Stimulated activated memory B cell treated with anti-CD40 and anti-IgM and Interleukin-4, amounts not matched to agents 10 μg/mL and 1 μg/mL and 100 μg/mL, for 72 hours (primary cell): ENCODE data around the gene PIK3C3.
"Not testable (repeated sequence)": the region's sequence is repeated elsewhere in the genome, so short reads cannot be mapped to it uniquely, and the experiment has no call there.

Source experiments
- ATAC-seq: fragments of 150-1000 bp; cut with Tn5 transposase; 2 replicates; pipeline ENCODE4 v1.10.0; 2021
- H3K27ac Mint-ChIP-seq: one replicate; pipeline ENCODE4 v1.8.0; 2022; ENCODE audit warnings: mild to moderate bottlenecking, mixed read lengths
- H3K27me3 Mint-ChIP-seq: one replicate; pipeline ENCODE4 v1.8.0; 2022; ENCODE audit warnings: mixed read lengths
- H3K36me3 Mint-ChIP-seq: one replicate; pipeline ENCODE4 v1.8.0; 2022; ENCODE audit warnings: mixed read lengths
- H3K4me1 Mint-ChIP-seq: one replicate; pipeline ENCODE4 v1.8.0; 2022; ENCODE audit warnings: mixed read lengths
- H3K4me3 Mint-ChIP-seq: one replicate; pipeline ENCODE4 v1.8.0; 2022; ENCODE audit warnings: mild to moderate bottlenecking, moderate library complexity, mixed read lengths
- H3K9me3 Mint-ChIP-seq: one replicate; pipeline ENCODE4 v1.8.0; 2022; ENCODE audit warnings: mixed read lengths

Gene PIK3C3

GRCh38 chr18:42100248-42100647 lies 145.2 kb downstream of the PIK3C3 start:
- Mint-ChIP-seq H3K9me3 (no peaks in the 10 kb centered on the region), H3K27me3 (no peaks in the 10 kb centered on the region), H3K4me1 (no peaks in the 10 kb centered on the region), H3K27ac (no peak overlapping the region), H3K4me3 (no peak overlapping the region), H3K36me3 (no peaks in the 10 kb centered on the region)
- no peak for ATAC-seq

DNA sequence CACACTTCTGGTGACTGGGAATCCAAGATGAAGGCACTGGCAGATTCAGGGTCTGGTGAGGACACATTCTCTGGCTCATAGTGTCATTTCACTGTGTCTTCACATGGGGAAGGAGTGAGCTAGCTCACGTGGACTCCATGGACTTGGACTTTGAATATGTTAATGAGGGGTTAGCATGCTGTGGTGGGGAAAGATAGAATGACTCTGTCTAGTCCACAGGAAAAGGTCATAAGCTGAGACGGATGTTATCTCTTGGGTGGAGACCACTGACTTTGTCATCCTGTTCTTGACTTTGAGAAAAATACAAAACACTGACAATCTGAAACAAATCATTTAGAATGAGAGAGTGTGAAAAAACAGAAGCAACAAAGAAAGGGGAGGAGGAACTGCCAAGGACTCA lies 145.9 kb downstream of the PIK3C3 start:
- peak; percentile 41 for ATAC-seq
- no peak overlapping the region for H3K4me3 Mint-ChIP-seq
- no peaks in the 10 kb centered on the region for H3K4me1 Mint-ChIP-seq
- no peak overlapping the region for H3K27ac Mint-ChIP-seq
- H3K36me3 Mint-ChIP-seq, result no peaks in the 10 kb centered on the region
- no peaks in the 10 kb centered on the region for H3K27me3 Mint-ChIP-seq
- no peaks in the 10 kb centered on the region for H3K9me3 Mint-ChIP-seq

- no peak for ATAC-seq
- no peaks in the 10 kb centered on the region for H3K36me3 Mint-ChIP-seq
Measured at GRCh38 chr18:42105394-42105793, 150.4 kb downstream of the PIK3C3 start.

DNA sequence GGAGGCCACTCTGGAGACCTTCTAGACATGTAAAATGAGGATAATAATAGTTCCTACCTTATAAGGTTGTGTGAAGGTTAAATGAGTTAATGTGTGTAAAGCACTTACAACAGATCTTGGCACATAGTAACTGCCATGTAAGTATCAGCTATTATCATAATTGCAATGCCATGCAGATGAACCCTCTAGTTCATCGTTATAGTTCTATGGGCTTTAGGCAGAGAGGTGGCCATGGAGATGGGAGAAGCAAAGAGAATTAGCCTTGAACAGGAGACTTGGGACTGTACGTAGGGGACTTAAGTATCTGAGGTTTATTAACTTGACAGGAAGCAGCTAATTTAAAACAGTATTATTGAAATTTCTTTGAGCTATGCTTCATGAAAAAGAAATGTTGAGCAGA lies 151.8 kb downstream of the PIK3C3 start:
- no peak overlapping the region for H3K4me3 Mint-ChIP-seq
- no peaks in the 10 kb centered on the region for H3K9me3 Mint-ChIP-seq
- no peaks in the 10 kb centered on the region for H3K4me1 Mint-ChIP-seq
- H3K36me3 Mint-ChIP-seq, result no peaks in the 10 kb centered on the region
- no peak for ATAC-seq
- no peaks in the 10 kb centered on the region for H3K27me3 Mint-ChIP-seq
- no peak overlapping the region for H3K27ac Mint-ChIP-seq

More at GRCh38 chr18:42105394-42105793, 150.4 kb downstream of the PIK3C3 start:
- no peak overlapping the region for H3K4me3 Mint-ChIP-seq
- no peaks in the 10 kb centered on the region for H3K9me3 Mint-ChIP-seq
- no peaks in the 10 kb centered on the region for H3K4me1 Mint-ChIP-seq
- no peak overlapping the region for H3K27ac Mint-ChIP-seq
- H3K27me3 Mint-ChIP-seq, result no peaks in the 10 kb centered on the region

GRCh38 chr18:42107287-42107686 lies 152.3 kb downstream of the PIK3C3 start:
- H3K4me3 Mint-ChIP-seq, result no peak overlapping the region

GRCh38 chr18:42107691-42108450 lies 152.8 kb downstream of the PIK3C3 start:
- no peak for ATAC-seq
- Mint-ChIP-seq H3K36me3 (no peaks in the 10 kb centered on the region), H3K27me3 (no peaks in the 10 kb centered on the region), H3K4me1 (no peaks in the 10 kb centered on the region), H3K4me3 (no peak overlapping the region), H3K27ac (no peak overlapping the region), H3K9me3 (no peaks in the 10 kb centered on the region)

More at GRCh38 chr18:42107287-42107686, 152.3 kb downstream of the PIK3C3 start:
- ATAC-seq, result no peak
- Mint-ChIP-seq H3K27ac (no peak overlapping the region), H3K9me3 (no peaks in the 10 kb centered on the region), H3K4me1 (no peaks in the 10 kb centered on the region), H3K36me3 (no peaks in the 10 kb centered on the region), H3K27me3 (no peaks in the 10 kb centered on the region)

DNA sequence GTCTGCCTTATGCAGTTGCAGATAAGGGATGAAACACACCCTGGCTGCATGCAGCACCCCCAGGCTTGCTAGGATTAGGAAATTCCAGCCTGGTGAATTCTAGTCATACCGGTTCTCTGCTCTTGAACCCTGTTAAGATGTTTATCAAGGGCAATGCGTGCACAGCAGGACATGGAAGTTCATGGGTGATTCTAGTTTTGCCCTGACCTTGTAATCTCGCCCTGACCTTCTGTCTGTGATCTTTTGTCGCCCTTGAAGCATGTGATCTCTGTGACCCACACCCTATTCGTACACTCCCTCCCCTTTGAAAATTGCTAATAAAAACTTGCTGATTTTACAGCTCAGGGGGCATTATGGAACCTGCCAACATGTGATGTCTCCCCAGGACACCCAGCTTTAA lies 157.1 kb downstream of the PIK3C3 start:
- ATAC-seq, H3K9me3 Mint-ChIP-seq: not testable (repeated sequence)

DNA sequence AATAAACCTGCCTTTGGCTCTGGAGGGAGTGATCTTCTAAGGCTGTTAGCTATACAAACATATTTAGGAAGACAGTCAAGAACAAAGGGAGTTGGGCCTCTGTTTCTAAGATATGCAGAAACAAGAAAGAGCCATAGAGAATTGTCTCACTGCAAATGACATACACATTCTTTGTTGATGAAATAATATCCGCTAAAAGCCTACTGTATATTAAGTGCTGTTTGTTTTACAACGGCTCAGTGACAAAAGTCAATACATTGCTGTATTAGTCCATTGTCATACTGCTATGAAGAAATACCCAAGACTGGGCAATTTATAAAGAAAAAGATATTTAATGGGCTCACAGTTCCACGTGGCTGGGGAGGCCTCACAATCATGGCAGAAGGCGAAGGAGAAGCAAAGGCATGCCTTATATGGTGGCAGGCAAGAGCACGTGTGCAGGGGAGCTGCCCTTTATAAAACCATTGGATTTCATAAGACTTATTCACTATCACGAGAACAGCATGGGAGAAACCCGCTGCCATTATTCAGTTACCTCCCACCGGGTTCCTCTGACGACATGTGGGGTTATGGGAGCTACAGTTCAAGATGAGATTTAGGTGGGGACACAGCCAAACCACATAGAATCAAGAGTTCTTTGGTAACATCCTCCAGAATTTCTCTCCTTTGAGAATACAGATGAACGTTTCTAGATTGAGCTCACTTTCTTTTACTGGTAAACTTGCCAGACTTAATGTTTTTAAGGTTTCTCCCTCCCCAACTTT lies 157.8 kb downstream of the PIK3C3 start:
- Mint-ChIP-seq H3K27me3 (peaks cover under 1% of the 10 kb centered on the region), H3K27ac (peak overlapping the region; percentile 30), H3K4me3 (no peak overlapping the region), H3K9me3 (no peaks in the 10 kb centered on the region), H3K4me1 (peaks cover 8% of the 10 kb centered on the region), H3K36me3 (no peaks in the 10 kb centered on the region)
- ATAC-seq, result no peak

More for the DNA sequence above, 157.1 kb downstream of the PIK3C3 start:
- not testable (repeated sequence) for H3K27ac Mint-ChIP-seq, H3K27me3 Mint-ChIP-seq, H3K4me1 Mint-ChIP-seq, H3K4me3 Mint-ChIP-seq, H3K36me3 Mint-ChIP-seq

- Mint-ChIP-seq H3K4me3 (no peak overlapping the region), H3K9me3 (no peaks in the 10 kb centered on the region), H3K36me3 (no peaks in the 10 kb centered on the region), H3K27me3 (peaks cover 9% of the 10 kb centered on the region), H3K27ac (peak overlapping the region; percentile 30), H3K4me1 (peaks cover 8% of the 10 kb centered on the region)
- ATAC-seq, result peak; percentile 70
Measured at GRCh38 chr18:42113529-42114191, 158.6 kb downstream of the PIK3C3 start.

DNA sequence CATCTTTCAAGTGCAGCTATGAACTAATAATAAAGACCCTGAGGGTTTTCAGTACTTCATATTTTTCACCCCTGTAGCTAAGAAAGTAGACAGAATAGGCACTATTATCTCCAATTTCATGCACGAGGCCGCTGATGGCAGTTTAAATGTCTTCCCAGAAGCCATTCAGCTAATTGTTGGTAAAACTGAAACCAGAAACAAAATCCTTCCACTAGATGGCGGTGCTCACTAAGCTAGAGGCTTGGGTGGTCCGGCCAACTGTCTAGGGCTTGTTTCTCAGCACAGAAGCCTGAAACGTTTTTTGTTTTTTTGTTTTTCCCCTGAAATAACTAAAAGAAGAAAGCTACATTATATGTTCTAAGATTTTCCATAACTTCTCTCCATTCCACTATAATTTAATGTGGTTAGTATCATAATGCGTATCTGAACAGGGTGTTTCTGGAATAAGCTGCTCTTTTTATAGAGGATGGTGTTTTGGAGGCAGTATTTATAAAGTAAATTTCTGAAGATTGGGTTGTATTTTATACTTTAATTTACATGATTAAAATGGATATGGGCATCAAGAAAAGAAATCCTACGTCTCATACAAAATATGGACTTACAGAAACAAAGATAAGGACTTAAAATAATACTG lies 159.4 kb downstream of the PIK3C3 start:
- H3K4me3 Mint-ChIP-seq, result no peak overlapping the region
- peaks cover 15% of the 10 kb centered on the region for H3K27me3 Mint-ChIP-seq
- H3K27ac Mint-ChIP-seq, result peak overlapping the region; percentile 30
- no peaks in the 10 kb centered on the region for H3K36me3 Mint-ChIP-seq
- ATAC-seq, result peak; percentile 70
- H3K4me1 Mint-ChIP-seq, result peaks cover 8% of the 10 kb centered on the region
- no peaks in the 10 kb centered on the region for H3K9me3 Mint-ChIP-seq

DNA sequence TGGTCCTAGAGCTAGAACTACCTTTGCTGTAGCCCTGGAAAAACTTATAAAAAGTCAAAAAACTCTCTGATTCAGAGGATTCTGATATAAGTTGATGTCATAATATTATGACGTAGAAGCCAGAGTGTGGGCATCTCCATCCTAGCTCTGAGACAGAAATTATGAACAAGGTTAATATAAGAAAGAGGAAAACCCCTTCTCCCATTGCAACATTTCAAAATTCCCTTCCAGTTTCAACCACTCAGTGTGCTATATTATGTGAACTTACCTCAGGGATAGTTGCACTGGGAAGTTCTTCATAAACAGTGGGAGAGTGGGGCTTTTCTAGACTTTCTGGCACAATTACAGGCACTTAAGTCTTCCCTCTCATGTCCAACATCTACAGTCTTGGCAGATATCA lies 171.6 kb downstream of the PIK3C3 start:
- Mint-ChIP-seq H3K27ac (no peak overlapping the region), H3K27me3 (peaks cover 22% of the 10 kb centered on the region), H3K4me3 (no peak overlapping the region), H3K4me1 (no peaks in the 10 kb centered on the region), H3K36me3 (peaks cover 7% of the 10 kb centered on the region), H3K9me3 (peaks cover 3% of the 10 kb centered on the region)
- ATAC-seq, result no peak

DNA sequence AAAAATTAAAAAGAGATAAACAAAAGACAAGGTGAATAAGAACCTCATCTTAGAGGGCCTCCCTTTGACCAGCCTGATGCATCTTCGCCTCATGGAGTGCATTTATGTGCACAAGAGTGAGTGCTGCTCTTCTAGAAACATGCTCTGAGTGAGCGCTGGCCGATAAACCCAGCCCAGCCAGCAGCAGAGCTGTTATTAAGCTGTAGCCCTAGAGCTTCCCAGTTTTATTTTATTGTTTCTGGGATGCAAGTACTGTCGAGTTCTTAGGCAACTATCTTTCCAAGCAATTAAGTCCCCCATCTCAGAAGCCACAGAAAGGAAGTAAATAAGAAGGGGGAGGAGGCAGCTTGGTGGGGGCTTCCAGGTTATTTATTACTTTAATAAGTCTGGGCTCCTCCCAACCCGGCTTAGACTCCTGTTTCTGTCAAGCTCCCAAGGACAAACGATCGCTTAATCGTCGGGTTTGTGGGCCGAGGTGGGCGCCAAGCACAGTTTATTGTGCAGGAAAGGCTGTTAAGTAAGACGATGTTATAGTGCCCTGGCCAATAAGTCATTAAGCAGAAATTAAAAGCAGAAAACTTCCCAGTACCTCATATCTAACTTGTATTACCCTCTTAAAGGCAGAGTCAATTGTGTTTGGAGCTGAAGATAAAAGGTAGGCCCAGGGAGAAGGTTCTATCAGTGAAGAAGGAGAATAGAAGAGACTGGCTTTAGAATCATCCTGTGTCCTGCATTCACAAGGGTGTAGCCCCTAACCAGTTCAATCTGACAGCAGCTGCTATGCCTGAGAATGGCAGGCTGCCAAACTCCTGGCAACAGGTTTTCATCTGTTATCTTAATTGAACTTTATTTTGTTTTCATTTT lies 176.3 kb downstream of the PIK3C3 start:
- H3K4me3 Mint-ChIP-seq, result no peak overlapping the region
- H3K36me3 Mint-ChIP-seq, result no peaks in the 10 kb centered on the region
- no peaks in the 10 kb centered on the region for H3K27me3 Mint-ChIP-seq
- no peak for ATAC-seq
- no peaks in the 10 kb centered on the region for H3K9me3 Mint-ChIP-seq
- no peak overlapping the region for H3K27ac Mint-ChIP-seq
- no peaks in the 10 kb centered on the region for H3K4me1 Mint-ChIP-seq

GRCh38 chr18:42131930-42132244 lies 176.9 kb downstream of the PIK3C3 start:
- Mint-ChIP-seq H3K4me3 (no peak overlapping the region), H3K27ac (no peak overlapping the region)
- no peak for ATAC-seq

More at GRCh38 chr18:42131930-42132244, 176.9 kb downstream of the PIK3C3 start:
- H3K36me3 Mint-ChIP-seq, result no peaks in the 10 kb centered on the region
- H3K27me3 Mint-ChIP-seq, result peaks cover 5% of the 10 kb centered on the region
- no peaks in the 10 kb centered on the region for H3K9me3 Mint-ChIP-seq
- H3K4me1 Mint-ChIP-seq, result no peaks in the 10 kb centered on the region
